ENCODE data around the gene ALK.
A peak's percentile ranks its signal among the peaks of the same experiment; 100 is the strongest.

Gene ALK

GRCh38 chr2:29242621-29243375 is 678.6 kb downstream of the ALK start:
- TF ChIP-seq CTCF (IDR thresholded peaks at IDR 0.05), result no peak
- no peak for TF ChIP-seq ZFX (IDR thresholded peaks at IDR 0.05; ENCODE audit: borderline replicate concordance)
- no peak overlapping the region for H3K27ac ChIP-seq

DNA sequence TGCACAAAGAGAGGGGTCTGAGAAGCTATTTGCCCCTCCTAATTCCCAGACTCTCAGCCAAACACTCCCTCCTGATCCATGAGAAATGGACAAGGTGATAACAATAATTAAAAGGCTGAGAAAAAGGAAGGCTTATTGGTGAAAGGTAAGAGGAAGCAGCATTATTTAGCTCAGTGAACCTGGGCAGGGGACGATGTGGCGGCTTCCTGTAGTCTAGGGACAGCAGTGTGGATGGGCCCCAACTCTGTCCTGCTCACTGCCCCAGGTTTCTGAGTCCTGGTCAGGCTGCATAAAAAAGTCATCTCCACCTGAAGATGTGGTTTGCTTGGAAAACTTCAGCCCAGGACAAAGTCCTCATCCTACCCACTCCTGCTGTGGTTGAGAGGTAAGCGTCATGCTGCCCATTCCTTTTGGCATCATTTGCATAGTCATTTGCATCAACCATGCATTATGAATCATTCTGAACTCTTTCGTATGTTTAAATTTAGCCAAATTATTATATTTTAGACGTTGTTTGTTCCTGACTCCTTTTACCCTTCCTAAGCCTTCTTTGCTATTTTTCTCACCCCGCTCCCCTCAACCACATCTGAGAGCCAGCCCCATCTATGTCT is 679.3 kb downstream of the ALK start:
- TF ChIP-seq ZFX (IDR thresholded peaks at IDR 0.05; ENCODE audit: borderline replicate concordance) (no peak), CTCF (IDR thresholded peaks at IDR 0.05) (no peak)
- H3K27ac ChIP-seq, result no peak overlapping the region

GRCh38 chr2:29241341-29241740 is 680.0 kb downstream of the ALK start:
- TF ChIP-seq ZFX (IDR thresholded peaks at IDR 0.05; ENCODE audit: borderline replicate concordance) (no peak), CTCF (IDR thresholded peaks at IDR 0.05) (no peak)
- no peak overlapping the region for H3K27ac ChIP-seq

DNA sequence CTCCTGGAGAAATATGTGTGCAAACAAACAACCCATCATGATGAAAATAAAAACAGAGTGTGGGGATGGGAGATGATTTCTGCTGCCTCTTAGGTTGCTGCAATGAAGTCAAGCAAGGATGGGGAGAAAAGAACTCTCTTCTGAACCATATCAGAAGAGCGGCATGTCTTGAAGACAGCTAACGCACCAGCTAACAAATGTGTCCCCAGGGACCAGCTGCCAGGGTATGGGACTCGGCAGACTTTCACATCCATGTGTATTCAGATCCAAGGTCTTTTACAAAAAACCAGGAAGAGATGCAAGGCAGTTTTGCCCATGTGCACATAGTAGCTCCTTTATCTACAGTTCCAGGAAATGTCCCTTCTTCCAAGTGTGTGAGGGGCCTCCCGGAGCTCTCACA is 680.8 kb downstream of the ALK start:
- TF ChIP-seq ZFX (IDR thresholded peaks at IDR 0.05; ENCODE audit: borderline replicate concordance), result no peak
- no peak for TF ChIP-seq CTCF (IDR thresholded peaks at IDR 0.05)
- H3K27ac ChIP-seq, result no peak overlapping the region

- TF ChIP-seq CTCF (IDR thresholded peaks at IDR 0.05) (no peak), ZFX (IDR thresholded peaks at IDR 0.05; ENCODE audit: borderline replicate concordance) (no peak)
- H3K27ac ChIP-seq, result no peak overlapping the region
Observed at GRCh38 chr2:29239209-29239960, 682.0 kb downstream of the ALK start.

DNA sequence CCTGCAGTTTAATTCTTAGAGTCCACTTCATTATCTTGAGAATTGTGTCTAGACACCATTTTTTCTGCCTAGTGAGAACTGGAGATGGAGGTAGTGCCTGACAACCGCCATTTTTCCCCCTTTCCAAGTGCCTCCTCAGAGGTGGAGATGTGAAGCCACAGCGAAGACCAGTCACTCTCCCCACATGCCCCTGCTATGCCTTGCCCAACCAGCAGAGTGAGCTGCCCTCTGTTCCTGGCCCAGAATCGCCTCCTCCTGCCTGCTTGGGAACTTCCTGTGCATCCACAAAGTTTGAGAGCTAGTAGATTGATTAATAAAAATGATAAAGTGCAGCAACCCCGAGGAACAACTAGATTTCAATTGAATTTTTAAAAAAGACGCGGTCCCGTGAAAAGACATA is 682.9 kb downstream of the ALK start:
- no peak for TF ChIP-seq ZFX (IDR thresholded peaks at IDR 0.05; ENCODE audit: borderline replicate concordance)
- peak; percentile 64 for TF ChIP-seq CTCF (IDR thresholded peaks at IDR 0.05)
- no peak overlapping the region for H3K27ac ChIP-seq

GRCh38 chr2:29236074-29236473 is 685.3 kb downstream of the ALK start:
- TF ChIP-seq CTCF (IDR thresholded peaks at IDR 0.05) (no peak), ZFX (IDR thresholded peaks at IDR 0.05; ENCODE audit: borderline replicate concordance) (no peak)
- H3K27ac ChIP-seq, result no peak overlapping the region

Measured in 22Rv1 (cell line).